Effector memory CD4-positive, alpha-beta T cell (primary cell): Measurements from ENCODE around the gene ALDH1B1.
"Not testable (repeated sequence)": the region's sequence is repeated elsewhere in the genome, so short reads cannot be mapped to it uniquely, and the experiment has no call there.

Experiments
- DNase-seq, 3 donors: peaks; one replicate each; pipeline ENCODE4 v3.0.0-alpha.2; 2020
- H3K27ac ChIP-seq: 2 replicates; pipeline ENCODE4 v1.7.0; 2013; ENCODE audit warnings: mild to moderate bottlenecking, low read length, moderate library complexity; ENCODE audit not compliant: insufficient read depth, poor library complexity, severe bottlenecking
- H3K27me3 ChIP-seq: replicated peaks from 2 replicates; pipeline ENCODE4 v1.7.0; 2013; ENCODE audit warnings: mild to moderate bottlenecking, low read length; ENCODE audit not compliant: insufficient read depth, control insufficient read depth, poor library complexity, severe bottlenecking
- H3K36me3 ChIP-seq: 2 replicates; pipeline ENCODE4 v1.7.0; 2013; ENCODE audit warnings: mild to moderate bottlenecking, low read length, moderate library complexity; ENCODE audit not compliant: control insufficient read depth, insufficient read depth
- H3K4me1 ChIP-seq: 2 replicates; pipeline ENCODE4 v1.7.0; 2013; ENCODE audit warnings: low read length, mild to moderate bottlenecking; ENCODE audit not compliant: control insufficient read depth, insufficient read depth, poor library complexity, severe bottlenecking
- H3K4me3 ChIP-seq: 2 replicates; pipeline ENCODE4 v1.7.0; 2013; ENCODE audit warnings: low read length, low read depth, mild to moderate bottlenecking; ENCODE audit not compliant: insufficient read depth, poor library complexity, severe bottlenecking
- H3K9me3 ChIP-seq: 2 replicates; pipeline ENCODE4 v1.7.0; 2013; ENCODE audit warnings: mild to moderate bottlenecking, low read length, moderate library complexity; ENCODE audit not compliant: control insufficient read depth

Gene ALDH1B1

GRCh38 chr9:38395653-38396370, 3.3 kb downstream of the ALDH1B1 start:
- H3K9me3 ChIP-seq: no peaks in the 10 kb centered on the region
- H3K27ac ChIP-seq: no peak overlapping the region
- peaks cover 14% of the 10 kb centered on the region for H3K36me3 ChIP-seq
- no peak for DNase-seq
- no peak overlapping the region for H3K4me3 ChIP-seq
- no peaks in the 10 kb centered on the region for H3K27me3 ChIP-seq
- H3K4me1 ChIP-seq: peaks cover 12% of the 10 kb centered on the region

- H3K27me3 ChIP-seq: no peaks in the 10 kb centered on the region
- H3K9me3 ChIP-seq: no peaks in the 10 kb centered on the region
- no peak overlapping the region for H3K27ac ChIP-seq
- H3K4me3 ChIP-seq: no peak overlapping the region
- H3K36me3 ChIP-seq: peaks cover 14% of the 10 kb centered on the region
- H3K4me1 ChIP-seq: peaks cover 12% of the 10 kb centered on the region
- DNase-seq: no peak
Observed at GRCh38 chr9:38396371-38396671, 3.8 kb downstream of the ALDH1B1 start.

- H3K36me3 ChIP-seq: peaks cover 14% of the 10 kb centered on the region
- H3K4me1 ChIP-seq, DNase-seq, H3K27ac ChIP-seq, H3K4me3 ChIP-seq, H3K9me3 ChIP-seq, H3K27me3 ChIP-seq: not testable (repeated sequence)
Observed at GRCh38 chr9:38399191-38399590, 6.7 kb downstream of the ALDH1B1 start.

- Histone ChIP-seq H3K4me3 (no peak overlapping the region), H3K36me3 (peaks cover 1% of the 10 kb centered on the region), H3K4me1 (no peaks in the 10 kb centered on the region), H3K9me3 (no peaks in the 10 kb centered on the region), H3K27ac (no peak overlapping the region), H3K27me3 (no peaks in the 10 kb centered on the region)
- no peak for DNase-seq
Observed at GRCh38 chr9:38401994-38402393, 9.5 kb downstream of the ALDH1B1 start.

- Histone ChIP-seq H3K9me3 (no peaks in the 10 kb centered on the region), H3K36me3 (no peaks in the 10 kb centered on the region), H3K27me3 (no peaks in the 10 kb centered on the region), H3K4me1 (no peaks in the 10 kb centered on the region), H3K27ac (no peak overlapping the region), H3K4me3 (no peak overlapping the region)
- no peak for DNase-seq
Observed at GRCh38 chr9:38404314-38404713, 11.8 kb downstream of the ALDH1B1 start.

- no peaks in the 10 kb centered on the region for H3K9me3 ChIP-seq
- H3K27ac ChIP-seq: no peak overlapping the region
- no peaks in the 10 kb centered on the region for H3K27me3 ChIP-seq
- H3K36me3 ChIP-seq: no peaks in the 10 kb centered on the region
- H3K4me3 ChIP-seq: no peak overlapping the region
- no peaks in the 10 kb centered on the region for H3K4me1 ChIP-seq
- no peak for DNase-seq
Observed at GRCh38 chr9:38405785-38406184, 13.3 kb downstream of the ALDH1B1 start.

- Histone ChIP-seq H3K9me3 (no peaks in the 10 kb centered on the region), H3K4me3 (no peak overlapping the region), H3K4me1 (no peaks in the 10 kb centered on the region), H3K36me3 (no peaks in the 10 kb centered on the region), H3K27ac (no peak overlapping the region), H3K27me3 (no peaks in the 10 kb centered on the region)
- no peak for DNase-seq
Observed at GRCh38 chr9:38406476-38407186, 14.1 kb downstream of the ALDH1B1 start.

- no peak for DNase-seq
- no peaks in the 10 kb centered on the region for H3K27me3 ChIP-seq
- no peaks in the 10 kb centered on the region for H3K4me1 ChIP-seq
Observed at GRCh38 chr9:38408719-38409118, 16.2 kb downstream of the ALDH1B1 start.

GRCh38 chr9:38412751-38413150, 20.2 kb downstream of the ALDH1B1 start:
- Histone ChIP-seq H3K4me3 (no peak overlapping the region), H3K9me3 (no peaks in the 10 kb centered on the region), H3K27ac (no peak overlapping the region), H3K36me3 (no peaks in the 10 kb centered on the region), H3K4me1 (no peaks in the 10 kb centered on the region), H3K27me3 (no peaks in the 10 kb centered on the region)
- no peak for DNase-seq

More at GRCh38 chr9:38408719-38409118, 16.2 kb downstream of the ALDH1B1 start:
- no peak overlapping the region for H3K27ac ChIP-seq
- no peak overlapping the region for H3K4me3 ChIP-seq
- no peaks in the 10 kb centered on the region for H3K9me3 ChIP-seq
- H3K36me3 ChIP-seq: no peaks in the 10 kb centered on the region

GRCh38 chr9:38413283-38413682, 20.8 kb downstream of the ALDH1B1 start:
- H3K27ac ChIP-seq: no peak overlapping the region
- no peak overlapping the region for H3K4me3 ChIP-seq
- no peak for DNase-seq
- H3K9me3 ChIP-seq: no peaks in the 10 kb centered on the region
- no peaks in the 10 kb centered on the region for H3K36me3 ChIP-seq
- H3K4me1 ChIP-seq: no peaks in the 10 kb centered on the region
- H3K27me3 ChIP-seq: no peaks in the 10 kb centered on the region
